ENCODE results near the gene PTGDS. TPM values are rescaled to one million over a fixed set of nuclear protein-coding genes. Genes with fewer than 3 reads are reported as not detected.

Gene PTGDS
- total RNA-seq, 3 donors from 2014 or later = 46.7 to 72.6 (median 48.2) TPM

GRCh38 chr9:137016436-137016835, 39.1 kb downstream of the PTGDS start:
- Histone ChIP-seq H3K4me1 (no peaks in the 10 kb centered on the region), H3K4me3 (no peak overlapping the region), H3K9me3 (no peaks in the 10 kb centered on the region), H3K27ac (no peak overlapping the region), H3K36me3 (no peaks in the 10 kb centered on the region), H3K27me3 (no peaks in the 10 kb centered on the region)
- DNase-seq (ENCODE audit: low spot score in 2 of 2) = no peak
- TF ChIP-seq POLR2AphosphoS5 (IDR thresholded peaks at IDR 0.05) (no peak), POLR2A (IDR thresholded peaks at IDR 0.05) (no peak), CTCF (IDR thresholded peaks at IDR 0.05) (no peak)
- intact Hi-C loops (cut with DNase I; ENCODE audit: low total_unique reads) = no loop called here

GRCh38 chr9:137017071-137017470, 39.8 kb downstream of the PTGDS start:
- Histone ChIP-seq H3K27ac (no peak overlapping the region), H3K27me3 (no peaks in the 10 kb centered on the region), H3K4me3 (no peak overlapping the region), H3K4me1 (no peaks in the 10 kb centered on the region), H3K36me3 (no peaks in the 10 kb centered on the region), H3K9me3 (no peaks in the 10 kb centered on the region)
- no peak for TF ChIP-seq POLR2A (IDR thresholded peaks at IDR 0.05)
- no peak for TF ChIP-seq CTCF (IDR thresholded peaks at IDR 0.05)
- TF ChIP-seq POLR2AphosphoS5 (IDR thresholded peaks at IDR 0.05) = no peak
- intact Hi-C loops (cut with DNase I; ENCODE audit: low total_unique reads) = no loop called here
- no peak for DNase-seq (ENCODE audit: low spot score in 2 of 2)

GRCh38 chr9:137017791-137018497, 40.6 kb downstream of the PTGDS start:
- Histone ChIP-seq H3K27me3 (no peaks in the 10 kb centered on the region), H3K9me3 (no peaks in the 10 kb centered on the region), H3K4me3 (no peak overlapping the region), H3K4me1 (no peaks in the 10 kb centered on the region), H3K27ac (no peak overlapping the region), H3K36me3 (no peaks in the 10 kb centered on the region)
- no peak for TF ChIP-seq CTCF (IDR thresholded peaks at IDR 0.05)
- TF ChIP-seq POLR2A (IDR thresholded peaks at IDR 0.05) = no peak
- TF ChIP-seq POLR2AphosphoS5 (IDR thresholded peaks at IDR 0.05) = no peak
- intact Hi-C loops (cut with DNase I; ENCODE audit: low total_unique reads) = no loop called here
- no peak for DNase-seq (ENCODE audit: low spot score in 2 of 2)

- DNase-seq (ENCODE audit: low spot score in 2 of 2) = no peak
- no peak overlapping the region for H3K4me3 ChIP-seq
- no peak for TF ChIP-seq POLR2A (IDR thresholded peaks at IDR 0.05)
- no peak for TF ChIP-seq CTCF (IDR thresholded peaks at IDR 0.05)
- TF ChIP-seq POLR2AphosphoS5 (IDR thresholded peaks at IDR 0.05) = no peak
- no peaks in the 10 kb centered on the region for H3K4me1 ChIP-seq
- H3K9me3 ChIP-seq = no peaks in the 10 kb centered on the region
- no peak overlapping the region for H3K27ac ChIP-seq
- no peaks in the 10 kb centered on the region for H3K36me3 ChIP-seq
- intact Hi-C loops (cut with DNase I; ENCODE audit: low total_unique reads) = no loop called here
- H3K27me3 ChIP-seq = no peaks in the 10 kb centered on the region
Observed at GRCh38 chr9:137018761-137019559, 41.7 kb downstream of the PTGDS start.

Data from breast epithelium (tissue), 4 donors.